WTC11 (cell line): ENCODE data around the gene KMT2A. TPM values are rescaled to one million over a fixed set of nuclear protein-coding genes. Genes with fewer than 3 reads are reported as not detected.

Source experiments
- ATAC-seq: fragments of 200-7000 bp; cut with Tn5 transposase; 2 replicates; pipeline ENCODE4 v1.10.0; 2021; ENCODE audit warnings: mild to moderate bottlenecking, moderate library complexity
- CTCF ChIA-PET: fragments of 300-600 bp; sonication (Branson Sonifier 250); formaldehyde crosslinking; loops from one replicate; lab custom pipeline; 2021; ENCODE audit warnings: antibody characterized with exemption; lab: Charles Lee
- POLR2A ChIA-PET: fragments of 350-600 bp; sonication (Branson Sonifier 250); formaldehyde crosslinking; loops from one replicate; lab custom pipeline; 2021; ENCODE audit warnings: antibody characterized with exemption; lab: Charles Lee
- DNase-seq: peaks from one replicate; pipeline ENCODE4 v3.0.0; 2021; ENCODE audit warnings: low spot score
- H3K27ac Mint-ChIP-seq: 2 replicates; pipeline ENCODE4 v1.8.0; 2021; ENCODE audit warnings: mixed read lengths
- H3K27me3 Mint-ChIP-seq: 2 replicates; pipeline ENCODE4 v1.8.0; 2021; ENCODE audit warnings: low read depth, mild to moderate bottlenecking, moderate library complexity, mixed read lengths
- H3K36me3 Mint-ChIP-seq: 2 replicates; pipeline ENCODE4 v1.8.0; 2021; ENCODE audit warnings: mixed read lengths
- H3K4me1 Mint-ChIP-seq: 2 replicates; pipeline ENCODE4 v1.8.0; 2022; ENCODE audit warnings: mixed read lengths
- H3K4me3 Mint-ChIP-seq: 2 replicates; pipeline ENCODE4 v1.8.0; 2021; ENCODE audit warnings: mild to moderate bottlenecking, moderate library complexity, mixed read lengths
- H3K9me3 Mint-ChIP-seq: 2 replicates; pipeline ENCODE4 v1.8.0; 2021; ENCODE audit warnings: mixed read lengths
- ATF6 ChIP-seq: sonication (generic); formaldehyde crosslinking; IDR thresholded peaks from 2 replicates; pipeline ENCODE4 v1.8.1; 2023; ENCODE audit warnings: mild to moderate bottlenecking, missing genetic modification reagents
- CREB1 ChIP-seq: sonication (generic); formaldehyde crosslinking; IDR thresholded peaks from 2 replicates; pipeline ENCODE4 v1.8.0; 2023; ENCODE audit warnings: mild to moderate bottlenecking, missing genetic modification reagents
- ELF4 ChIP-seq: sonication (generic); formaldehyde crosslinking; IDR thresholded peaks from 2 replicates; pipeline ENCODE4 v1.8.1; 2022; ENCODE audit warnings: low read depth, mild to moderate bottlenecking, moderate library complexity, missing genetic modification reagents
- GABPB1 ChIP-seq: sonication (generic); formaldehyde crosslinking; IDR thresholded peaks from 2 replicates; pipeline ENCODE4 v1.8.1; 2023; ENCODE audit warnings: mild to moderate bottlenecking, missing genetic modification reagents
- KAT7 ChIP-seq: sonication (generic); formaldehyde crosslinking; IDR thresholded peaks from 2 replicates; pipeline ENCODE4 v1.8.1; 2023; ENCODE audit warnings: missing genetic modification reagents, mild to moderate bottlenecking, borderline replicate concordance
- MLX ChIP-seq: sonication (generic); formaldehyde crosslinking; IDR thresholded peaks from 2 replicates; pipeline ENCODE4 v1.8.1; 2023; ENCODE audit warnings: mild to moderate bottlenecking, missing genetic modification reagents, moderate library complexity
- MYBL2 ChIP-seq: sonication (generic); formaldehyde crosslinking; IDR thresholded peaks from 2 replicates; pipeline ENCODE4 v1.8.1; 2023; ENCODE audit warnings: mild to moderate bottlenecking, moderate library complexity, missing genetic modification reagents
- NFE2L1 ChIP-seq: sonication (generic); formaldehyde crosslinking; IDR thresholded peaks from 2 replicates; pipeline ENCODE4 v1.8.1; 2023; ENCODE audit warnings: missing genetic modification reagents
- NR2C2 ChIP-seq: sonication (generic); formaldehyde crosslinking; IDR thresholded peaks from 2 replicates; pipeline ENCODE4 v1.8.0; 2022; ENCODE audit warnings: mild to moderate bottlenecking, missing genetic modification reagents
- NR3C1 ChIP-seq: sonication (generic); formaldehyde crosslinking; conservative IDR thresholded peaks from 2 replicates; pipeline ENCODE4 v1.8.1; 2023; ENCODE audit warnings: low read depth, mild to moderate bottlenecking, missing genetic modification reagents
- PRDM15 ChIP-seq: sonication (generic); formaldehyde crosslinking; IDR thresholded peaks from 2 replicates; pipeline ENCODE4 v1.8.0; 2022; ENCODE audit warnings: missing genetic modification reagents
- RELA ChIP-seq: sonication (generic); formaldehyde crosslinking; IDR thresholded peaks from 2 replicates; pipeline ENCODE4 v1.8.1; 2022; ENCODE audit warnings: missing genetic modification reagents, mild to moderate bottlenecking, borderline replicate concordance
- RORB ChIP-seq: fragments of 250-450 bp; sonication (Bioruptor Pico); IDR thresholded peaks from 2 replicates; pipeline ENCODE4 v1.9.0; 2021; ENCODE audit warnings: mild to moderate bottlenecking
- SMAD3 ChIP-seq: sonication (generic); formaldehyde crosslinking; IDR thresholded peaks from 2 replicates; pipeline ENCODE4 v1.8.0; 2022; ENCODE audit warnings: missing genetic modification reagents, mild to moderate bottlenecking, borderline replicate concordance
- TEAD4 ChIP-seq: sonication (generic); formaldehyde crosslinking; IDR thresholded peaks from 2 replicates; pipeline ENCODE4 v1.8.0; 2022; ENCODE audit warnings: mild to moderate bottlenecking, missing genetic modification reagents
- USF2 ChIP-seq: sonication (generic); formaldehyde crosslinking; IDR thresholded peaks from 2 replicates; pipeline ENCODE4 v1.8.1; 2023; ENCODE audit warnings: mild to moderate bottlenecking, missing genetic modification reagents, moderate library complexity
- ZNF138 ChIP-seq: sonication (generic); formaldehyde crosslinking; conservative IDR thresholded peaks from 2 replicates; pipeline ENCODE4 v1.8.1; 2022; ENCODE audit warnings: mild to moderate bottlenecking, moderate library complexity, missing genetic modification reagents
- ZNF263 ChIP-seq: sonication (generic); formaldehyde crosslinking; IDR thresholded peaks from 2 replicates; pipeline ENCODE4 v1.8.1; 2022; ENCODE audit warnings: low read depth, mild to moderate bottlenecking, moderate library complexity, missing genetic modification reagents
- ZNF416 ChIP-seq: fragments of 250-450 bp; sonication (Bioruptor Pico); IDR thresholded peaks from 2 replicates; pipeline ENCODE4 v1.9.0; 2021; ENCODE audit warnings: mild to moderate bottlenecking, inconsistent platforms
- ZNF512 ChIP-seq: sonication (generic); formaldehyde crosslinking; IDR thresholded peaks from 2 replicates; pipeline ENCODE4 v1.8.1; 2022; ENCODE audit warnings: missing genetic modification reagents, borderline replicate concordance
- ZNF671 ChIP-seq: fragments of 250-450 bp; sonication (Bioruptor Pico); IDR thresholded peaks from 2 replicates; pipeline ENCODE4 v1.8.0; 2021; ENCODE audit warnings: mild to moderate bottlenecking
- total RNA-seq: library from RNA; stranded (reverse); gene quantifications from 3 replicates; pipeline ENCODE4 v1.2.3, GENCODE V29; 2021

KMT2A gene
- total RNA-seq, 1 experiment from 2014 or later = 59.1 TPM

- no peak for TF ChIP-seq ELF4 (CRISPR knock-in tag)
- TF ChIP-seq RELA (CRISPR knock-in tag) = no peak
- no peak for TF ChIP-seq NR2C2 (CRISPR knock-in tag)
- no peak for TF ChIP-seq USF2 (CRISPR knock-in tag)
- no peak for TF ChIP-seq ATF6 (CRISPR knock-in tag)
- TF ChIP-seq MYBL2 (CRISPR knock-in tag) = no peak
- TF ChIP-seq CREB1 (CRISPR knock-in tag) = no peak
- TF ChIP-seq SMAD3 (CRISPR knock-in tag) = no peak
- TF ChIP-seq ZNF512 (CRISPR knock-in tag) = no peak
- no peak for TF ChIP-seq MLX (CRISPR knock-in tag)
- TF ChIP-seq RORB (CRISPR knock-in tag) = no peak
- TF ChIP-seq NR3C1 (CRISPR knock-in tag) = no peak
- no peak for TF ChIP-seq ZNF416 (CRISPR knock-in tag)
- no peak for TF ChIP-seq GABPB1 (CRISPR knock-in tag)
- TF ChIP-seq ZNF263 = no peak
- TF ChIP-seq NFE2L1 (CRISPR knock-in tag) = no peak
- TF ChIP-seq ZNF671 (CRISPR knock-in tag) = no peak
- no peak for TF ChIP-seq KAT7 (CRISPR knock-in tag)
- no peak for TF ChIP-seq ZNF138
- peak; percentile 7 for ATAC-seq
- CTCF ChIA-PET = no interaction called here
- no peak for DNase-seq
- Mint-ChIP-seq H3K4me1 (peaks cover 27% of the 10 kb centered on the region), H3K36me3 (no peaks in the 10 kb centered on the region), H3K27ac (peak overlapping the region; percentile 71), H3K9me3 (no peaks in the 10 kb centered on the region), H3K4me3 (peak overlapping the region; percentile 96), H3K27me3 (peaks cover 3% of the 10 kb centered on the region; the same call in 1 of the 2 replicates)
- POLR2A ChIA-PET = no interaction called here
Observed at GRCh38 chr11:118531597-118532084, 95.3 kb downstream of the KMT2A start.

- ChIA-PET POLR2A (no interaction called here), CTCF (no interaction called here)
- DNase-seq (no peak), ATAC-seq (no peak)
- Mint-ChIP-seq H3K36me3 (no peaks in the 10 kb centered on the region), H3K4me1 (peaks cover 23% of the 10 kb centered on the region), H3K9me3 (no peaks in the 10 kb centered on the region), H3K27ac (no peak overlapping the region), H3K27me3 (peaks cover 3% of the 10 kb centered on the region; the same call in 1 of the 2 replicates), H3K4me3 (peak overlapping the region; percentile 96)
- TF ChIP-seq PRDM15 (no peak), TEAD4 (CRISPR knock-in tag) (no peak)
Observed at GRCh38 chr11:118532091-118532490, 95.8 kb downstream of the KMT2A start.
